HG03457 (cell line): ENCODE data around the gene SDK1.

Experiments used
- ATAC-seq: cut with Tn5 transposase; IDR thresholded peaks from one replicate; pipeline ENCODE4 v1.9.1; 2021; ENCODE audit warnings: moderate number of reproducible peaks; ENCODE audit not compliant: unreplicated experiment

Gene SDK1

DNA sequence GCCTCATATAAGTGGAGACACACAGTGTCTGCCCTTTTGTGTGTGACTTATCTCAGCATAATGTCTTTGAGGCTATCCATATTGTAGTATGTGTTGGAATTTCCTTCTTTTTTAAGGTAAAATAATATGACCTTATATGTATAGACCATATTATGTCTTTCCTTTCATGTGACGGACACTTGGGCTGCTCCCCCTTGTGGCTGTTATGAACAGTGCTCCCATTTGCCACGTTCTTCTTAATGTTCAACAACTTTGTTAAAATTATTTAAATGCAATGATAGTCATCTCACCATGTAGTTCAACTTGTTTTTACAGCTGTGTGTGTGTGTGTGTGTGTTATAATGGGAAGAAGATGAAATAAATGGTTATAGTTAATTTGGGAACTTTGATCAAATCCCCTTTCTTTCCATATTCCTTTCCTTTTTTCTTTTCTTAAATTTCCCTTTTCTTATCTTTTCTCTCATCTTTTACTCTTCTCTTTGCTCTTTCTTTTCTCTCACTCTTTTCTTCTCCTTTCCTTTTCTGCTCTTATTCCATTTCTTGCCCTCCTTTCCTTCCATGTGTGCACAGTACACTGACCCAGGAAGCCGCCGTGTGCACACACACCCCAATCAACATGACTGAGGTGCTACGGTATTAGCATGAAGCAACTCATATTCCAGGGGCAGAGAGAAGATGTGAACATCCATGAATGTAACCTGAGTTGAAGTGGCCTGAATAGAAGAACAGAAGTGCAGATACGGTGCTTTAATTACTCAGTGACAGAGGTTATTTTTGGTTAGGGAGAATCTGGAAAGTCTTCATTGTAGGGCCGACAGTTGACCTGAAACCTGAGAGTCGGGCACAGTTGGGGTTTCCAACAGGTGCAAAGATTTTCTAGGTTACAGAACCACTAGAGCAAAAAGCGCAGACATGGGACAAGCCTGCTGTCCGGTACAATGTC, 596.6 kb downstream of the SDK1 start:
- ATAC-seq, result no peak

DNA sequence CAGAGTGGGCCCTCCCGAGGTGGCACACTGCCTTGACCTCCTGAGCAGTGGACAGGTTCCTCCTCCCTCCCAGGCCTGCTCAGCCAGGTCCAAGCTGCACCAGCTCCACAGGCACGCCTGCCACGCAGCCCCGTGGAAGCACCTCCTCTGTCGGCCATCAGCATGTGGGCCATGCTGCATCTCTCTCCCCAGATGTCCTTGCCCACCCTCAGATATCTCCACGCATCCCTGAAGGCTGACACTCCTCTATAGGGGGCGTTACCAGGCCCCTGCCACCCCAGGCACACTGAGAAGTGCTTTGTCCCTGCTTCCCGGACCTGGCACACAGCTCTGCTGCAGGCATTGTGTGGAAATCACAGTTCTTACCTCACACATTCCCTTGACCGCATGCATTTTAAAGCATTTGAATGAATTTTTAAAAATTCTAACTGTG, 598.5 kb downstream of the SDK1 start:
- no peak for ATAC-seq

DNA sequence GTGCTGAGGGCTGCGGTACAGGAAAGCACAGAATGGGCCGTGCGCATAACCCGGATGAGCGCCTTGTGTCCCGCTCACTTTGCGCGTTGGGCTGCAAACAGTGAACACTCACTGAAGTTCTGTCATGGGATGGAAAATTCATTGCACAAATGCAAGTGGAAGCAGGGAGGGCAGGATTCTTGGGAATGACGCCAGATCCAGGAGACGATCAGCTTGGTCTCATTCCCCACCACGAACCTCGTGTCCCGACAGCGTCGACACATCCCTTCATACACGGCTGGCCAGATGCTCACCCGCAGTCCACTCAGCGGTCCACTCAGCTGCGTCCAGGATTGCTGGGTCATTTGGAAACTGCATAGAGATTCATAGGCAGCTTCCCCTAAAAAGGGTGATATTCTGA, 607.1 kb downstream of the SDK1 start:
- ATAC-seq, result no peak

DNA sequence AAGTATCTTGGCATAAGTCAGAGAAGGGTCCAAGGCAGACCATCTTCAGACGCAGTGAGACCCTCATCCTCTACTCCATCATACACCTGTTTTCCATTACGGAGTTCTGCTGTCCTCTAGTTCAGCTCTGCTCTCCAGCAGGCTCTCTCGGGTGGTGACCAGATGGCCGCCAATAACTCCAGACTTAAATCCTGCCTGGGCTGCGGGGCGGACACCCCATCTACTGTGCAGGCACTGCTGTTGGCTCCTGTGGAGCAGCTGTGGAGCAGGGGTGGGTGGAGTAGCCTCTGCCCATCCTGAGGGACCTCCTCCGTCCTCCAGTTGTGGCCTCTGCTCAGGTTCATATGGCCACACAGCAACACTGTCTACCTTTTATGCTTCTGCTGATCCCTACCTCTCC, 608.1 kb downstream of the SDK1 start:
- ATAC-seq, result no peak

DNA sequence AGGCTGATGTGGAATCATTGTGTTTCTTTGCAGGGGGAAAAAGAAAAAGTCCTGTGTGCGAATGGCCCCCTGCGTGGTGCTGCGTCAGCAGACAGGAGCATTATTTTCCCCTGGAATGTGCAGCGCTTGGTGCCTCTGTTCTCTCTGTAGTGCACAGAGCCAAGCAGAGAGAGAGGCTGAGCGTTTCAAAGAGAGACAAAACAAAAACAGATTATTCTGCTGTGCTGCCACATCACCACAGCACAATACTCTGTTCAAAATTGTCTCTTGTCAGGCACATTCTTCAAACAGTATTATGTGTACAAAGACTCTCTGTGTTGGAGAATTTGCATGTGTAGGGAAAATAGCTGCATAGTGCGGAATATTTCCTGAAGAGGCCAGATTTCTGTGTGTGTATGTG, 609.0 kb downstream of the SDK1 start:
- no peak for ATAC-seq

DNA sequence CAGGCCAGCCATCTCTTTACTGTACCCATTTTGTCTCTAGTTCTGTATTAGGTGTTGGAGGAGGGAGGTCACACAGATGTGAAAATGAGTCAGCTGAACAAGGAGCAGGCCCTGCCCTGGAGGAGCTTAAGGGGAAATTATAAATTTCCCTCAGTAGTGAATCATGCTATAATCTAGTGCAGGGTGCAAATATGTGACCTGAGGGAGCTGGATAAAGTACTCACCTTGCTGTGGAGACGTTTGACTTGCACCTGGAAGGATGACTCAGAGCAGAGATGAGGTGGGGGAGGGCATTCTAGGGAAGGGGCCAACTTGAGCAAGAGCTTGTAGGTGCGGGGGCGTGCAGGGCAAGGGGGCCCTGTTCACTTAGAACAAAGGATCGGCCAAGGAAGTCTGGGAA, 610.6 kb downstream of the SDK1 start:
- ATAC-seq, result no peak

DNA sequence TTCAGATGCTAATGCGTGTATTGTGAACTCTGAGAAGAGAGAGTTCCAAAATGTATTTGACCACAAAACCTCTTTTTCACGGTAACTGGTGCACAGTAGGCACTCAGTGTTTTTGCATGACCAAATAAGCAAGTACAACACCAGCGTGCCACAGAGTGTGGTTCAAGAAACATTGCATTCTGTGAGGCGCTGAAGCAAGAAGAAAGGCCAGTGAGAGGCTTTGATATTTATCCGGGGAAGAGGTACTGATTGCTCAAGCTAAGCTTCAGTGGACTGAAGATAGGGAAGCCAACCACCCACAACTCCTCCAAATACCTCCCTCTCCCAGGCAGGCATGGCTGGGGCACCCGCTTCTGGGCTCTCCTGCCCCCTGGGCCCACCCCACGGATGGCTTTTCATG, 611.2 kb downstream of the SDK1 start:
- no peak for ATAC-seq

DNA sequence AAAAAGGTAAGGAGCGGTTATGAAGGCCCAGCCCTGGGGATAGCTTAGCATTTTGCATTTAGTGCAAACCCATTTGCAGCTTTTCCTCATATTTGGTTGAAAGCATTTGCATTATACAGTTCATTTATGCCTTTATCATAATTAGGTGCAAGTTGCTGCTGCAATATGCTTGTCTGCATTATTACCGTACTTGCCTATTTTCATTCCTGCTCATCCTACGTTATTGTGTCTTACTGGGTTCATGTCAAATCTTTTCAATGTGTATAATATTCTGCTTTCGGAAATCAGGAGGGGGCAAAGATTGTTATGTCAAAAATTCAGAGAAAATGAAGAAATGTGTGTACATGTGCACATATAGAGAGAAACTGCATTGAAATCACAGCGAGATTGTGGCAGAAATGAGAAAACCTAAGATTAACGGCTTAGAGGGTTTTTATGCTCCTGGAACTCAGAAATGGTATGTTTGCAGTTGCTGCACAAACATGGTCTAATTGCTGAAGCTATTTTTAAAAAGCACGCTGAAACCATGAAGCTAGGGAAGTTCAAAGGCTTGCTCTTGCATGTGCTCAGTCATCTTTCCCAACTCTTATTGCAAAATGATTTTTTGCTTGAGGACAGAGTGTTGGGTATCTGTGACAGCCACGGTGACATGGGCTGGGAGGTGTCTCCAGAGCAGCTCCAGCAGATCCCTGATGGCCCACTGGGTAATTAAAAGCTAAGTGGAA, 613.2 kb downstream of the SDK1 start:
- no peak for ATAC-seq

DNA sequence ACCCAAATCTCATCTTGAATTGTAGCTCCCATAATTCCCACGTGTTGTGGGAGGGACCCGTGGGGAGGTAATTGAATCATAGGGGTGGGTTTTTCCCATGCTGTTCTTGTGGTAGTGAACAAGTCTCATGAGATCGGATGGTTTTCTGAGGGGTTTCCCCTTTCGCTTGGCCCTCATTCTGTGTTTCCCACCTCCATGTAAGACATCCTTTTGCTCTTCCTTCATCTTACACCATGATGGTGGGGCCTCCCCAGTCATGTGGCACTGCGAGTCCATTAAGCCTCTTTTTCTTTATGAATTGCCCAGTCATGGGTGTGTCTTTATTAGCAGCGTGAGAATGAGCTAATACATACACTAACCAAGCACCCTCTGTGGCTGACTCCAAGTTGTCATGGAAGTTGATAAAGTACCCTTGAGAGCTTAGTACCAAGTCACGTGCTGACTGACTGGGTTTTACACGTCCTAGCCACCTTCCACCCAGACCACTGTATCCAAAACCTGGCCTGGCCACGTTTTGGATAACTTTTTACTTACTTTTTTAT, 614.4 kb downstream of the SDK1 start:
- ATAC-seq, result no peak

DNA sequence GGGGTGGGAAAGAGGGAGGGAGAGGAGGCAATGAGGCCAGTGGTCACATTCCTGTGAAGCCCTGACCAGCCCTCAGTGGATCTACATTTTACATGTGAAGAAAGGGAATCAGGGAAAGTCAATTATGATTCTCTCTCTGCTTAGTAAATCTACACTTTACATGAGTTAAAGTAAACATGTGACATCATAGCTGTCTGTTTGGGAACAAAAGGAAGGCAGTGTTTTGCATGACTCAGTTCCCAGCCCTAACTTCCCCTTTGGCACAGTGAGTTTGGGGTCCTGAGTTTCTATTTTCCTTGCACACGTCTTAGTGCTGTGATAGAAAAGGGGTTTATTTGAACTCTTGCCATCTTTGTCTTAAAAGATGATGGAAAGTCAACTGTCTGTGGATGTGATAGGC, 615.1 kb downstream of the SDK1 start:
- no peak for ATAC-seq

DNA sequence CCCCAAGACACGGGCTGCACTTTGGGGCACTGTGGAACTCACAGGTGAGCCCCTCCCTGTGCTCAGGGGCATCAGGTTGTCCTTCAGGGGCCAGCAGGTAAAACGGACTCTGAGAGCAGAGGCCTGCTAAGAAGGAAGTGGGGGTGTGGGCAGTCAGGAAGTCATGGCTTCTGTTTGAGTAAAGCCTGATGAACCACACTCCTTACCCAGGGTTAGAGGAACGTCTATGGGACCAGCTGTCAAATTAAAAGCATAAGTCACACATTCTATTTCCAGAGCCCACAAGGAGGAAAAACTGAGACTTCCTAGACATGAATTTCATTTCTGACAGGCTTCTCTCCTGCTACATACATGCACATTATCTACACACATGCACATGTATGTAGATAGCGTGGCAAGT, 616.4 kb downstream of the SDK1 start:
- ATAC-seq, result no peak

DNA sequence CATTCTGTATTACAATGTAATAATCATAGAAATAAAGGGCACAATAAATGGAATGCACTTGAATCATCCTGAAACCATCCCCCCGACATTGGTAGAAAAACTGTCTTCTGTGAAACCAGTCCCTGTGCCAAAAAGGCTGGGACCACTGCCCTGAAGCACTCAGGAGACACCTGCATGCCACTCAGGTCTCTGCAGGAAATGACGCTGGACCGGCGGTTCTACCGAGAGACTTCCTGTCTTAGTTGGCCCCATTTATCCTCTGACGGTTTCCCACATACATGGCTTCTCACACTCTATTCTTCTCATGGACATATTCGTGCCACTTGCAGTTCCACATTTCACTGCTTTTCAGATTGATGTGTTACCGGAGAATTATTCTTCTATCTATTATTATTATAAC, 617.5 kb downstream of the SDK1 start:
- ATAC-seq, result no peak

DNA sequence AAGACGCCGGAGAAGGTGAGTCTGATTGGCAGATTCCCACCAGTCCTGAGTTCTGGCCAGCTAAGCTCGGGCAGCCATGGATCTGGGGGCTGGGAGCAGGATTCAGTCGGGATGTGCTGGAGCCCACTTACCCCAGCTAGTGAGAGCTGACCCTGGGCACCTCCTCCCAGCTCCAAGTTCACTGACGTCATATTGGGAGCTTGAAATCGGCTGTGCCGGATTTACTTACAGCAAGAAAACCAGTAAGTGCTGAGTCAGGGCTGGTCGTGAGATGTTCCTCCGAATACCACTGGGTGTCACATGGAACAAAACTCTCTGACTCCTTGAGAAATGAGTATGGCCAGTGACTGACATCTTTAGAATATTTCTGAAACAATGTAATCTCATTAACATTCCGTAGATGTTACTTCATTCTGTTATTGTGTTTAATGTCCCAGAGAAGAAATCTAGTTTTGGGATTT, 621.2 kb downstream of the SDK1 start:
- no peak for ATAC-seq

DNA sequence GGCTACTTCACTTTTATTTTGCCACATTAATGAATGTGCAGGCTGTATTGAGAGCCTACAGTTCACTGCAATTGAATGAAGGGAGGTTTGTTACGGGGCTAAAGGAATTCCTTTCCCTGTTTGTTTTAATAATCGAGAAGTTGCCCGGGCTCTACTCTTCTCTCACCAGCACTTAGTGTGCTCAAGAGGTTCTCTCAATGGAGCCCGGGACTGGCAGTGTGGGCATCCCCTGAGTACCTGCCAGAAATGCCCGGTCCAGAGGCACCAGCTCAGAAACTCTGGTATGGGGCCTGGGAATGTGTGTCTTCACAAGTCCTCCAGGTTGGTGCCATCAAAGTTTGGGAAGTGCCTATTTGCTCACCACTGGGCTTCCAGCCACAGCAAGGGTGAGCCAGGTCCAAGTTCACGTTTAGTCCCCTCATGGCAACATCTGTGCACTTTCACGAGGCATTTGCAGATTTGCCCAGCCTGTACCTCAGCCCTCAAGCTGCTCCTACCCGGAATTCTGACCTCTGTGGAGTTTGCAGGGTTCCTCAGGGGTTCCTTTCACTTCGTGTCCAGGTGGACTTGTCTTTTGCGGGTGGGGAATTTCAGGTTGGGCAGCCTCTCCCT, 622.4 kb downstream of the SDK1 start:
- no peak for ATAC-seq

DNA sequence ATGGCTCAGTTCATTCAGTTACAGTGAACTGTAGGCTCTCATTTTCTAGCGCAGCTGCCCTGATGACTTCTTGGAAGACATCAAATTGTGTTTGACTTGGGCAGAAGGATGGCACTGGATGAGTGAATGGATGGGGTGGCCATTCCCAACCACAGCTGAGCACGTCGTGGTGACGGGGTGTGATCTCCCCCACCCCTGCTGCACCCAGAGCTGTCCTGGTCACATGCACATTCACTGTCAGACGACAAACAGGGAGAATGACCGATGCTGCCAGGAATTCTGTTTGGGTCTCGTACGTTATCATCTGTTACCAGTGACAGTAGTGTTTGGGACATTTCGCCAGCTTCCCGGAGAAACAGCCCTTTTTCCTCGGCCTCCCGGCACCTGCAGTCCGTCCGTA, 623.2 kb downstream of the SDK1 start:
- ATAC-seq, result no peak

DNA sequence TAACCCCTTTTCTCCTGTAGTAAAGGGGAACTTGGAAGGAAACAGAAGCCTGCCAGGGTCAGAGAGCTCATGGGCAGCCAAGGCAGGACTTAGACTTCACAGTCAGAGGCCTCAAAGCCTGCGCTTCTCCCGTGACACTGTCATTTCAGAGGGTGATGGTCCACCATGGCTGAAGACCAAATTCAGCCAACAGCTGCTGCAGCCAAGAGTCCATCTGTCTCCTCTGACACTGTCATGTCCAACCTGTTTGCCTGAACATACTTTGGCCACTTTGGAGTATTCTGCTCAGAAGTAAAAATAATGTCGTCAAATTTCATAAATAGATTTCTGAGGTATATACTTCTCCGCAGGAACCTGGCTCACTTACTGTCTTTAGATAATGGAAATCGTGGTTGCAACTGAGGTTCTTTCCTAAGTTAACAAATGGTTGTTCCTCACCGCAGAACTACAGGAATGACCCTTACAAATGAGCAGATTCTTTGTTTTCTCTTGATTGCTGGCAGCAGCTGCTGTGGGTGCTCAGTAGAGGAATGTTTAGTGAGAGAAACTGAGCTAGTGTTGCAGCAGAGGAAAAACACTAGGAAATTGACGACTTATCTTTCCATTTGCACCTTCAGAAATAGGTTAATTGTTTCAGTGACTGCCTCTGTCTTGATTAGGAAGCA, 626.5 kb downstream of the SDK1 start:
- no peak for ATAC-seq

DNA sequence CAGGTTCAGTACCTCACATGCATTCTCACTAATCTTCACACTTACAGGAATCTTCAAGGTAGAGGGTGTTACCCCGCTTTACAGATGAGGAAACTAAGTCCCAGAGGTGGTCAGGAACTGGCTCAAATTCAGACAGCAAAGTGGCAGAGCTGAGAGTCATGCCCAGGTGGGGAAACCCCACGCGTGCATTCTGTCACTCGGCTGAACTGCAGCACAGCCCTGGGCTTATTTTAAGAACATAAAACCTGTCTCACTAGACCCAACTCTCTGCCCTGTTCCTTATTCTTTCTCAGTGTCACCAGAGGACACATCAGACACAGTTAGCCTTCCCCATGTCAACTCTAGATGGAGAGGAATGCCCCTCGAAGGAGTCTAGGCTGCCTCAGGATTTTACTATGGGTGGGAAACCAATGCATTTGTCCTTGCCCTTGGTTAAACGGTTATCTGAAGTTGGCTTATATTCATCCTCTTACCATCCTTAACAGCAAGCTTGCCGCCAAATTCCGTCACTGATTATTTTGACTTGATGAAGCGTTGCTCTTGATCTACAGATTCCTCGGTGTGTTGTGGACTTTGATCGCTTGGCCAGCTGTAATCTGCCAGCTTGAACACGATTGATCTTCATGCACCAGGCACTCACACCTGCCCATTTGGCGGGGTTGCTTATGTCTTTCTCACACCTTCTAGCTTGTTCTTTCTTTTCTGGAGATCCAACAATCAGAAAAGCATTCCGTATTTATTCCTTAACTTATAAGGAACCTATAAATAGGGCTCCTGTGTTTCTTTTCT, 627.9 kb downstream of the SDK1 start:
- no peak for ATAC-seq

DNA sequence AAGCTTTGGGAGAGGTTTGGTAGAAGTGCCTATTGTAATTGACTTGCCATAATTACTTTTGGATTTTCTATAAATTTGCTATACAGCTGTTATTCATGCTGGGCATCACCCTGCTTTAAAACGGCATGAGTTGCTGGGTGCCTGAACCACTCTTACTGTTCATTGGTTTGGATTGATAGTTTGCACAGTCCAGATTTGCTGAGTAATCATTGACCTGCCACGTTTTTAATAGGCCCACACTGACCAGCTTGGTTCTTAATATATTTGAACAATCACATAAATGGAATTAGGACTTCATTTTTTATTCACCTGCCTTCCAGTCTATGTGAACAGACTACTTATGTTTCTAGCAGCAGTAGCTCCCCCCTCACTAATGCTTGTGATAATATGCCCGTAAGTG, 630.8 kb downstream of the SDK1 start:
- ATAC-seq, result no peak

DNA sequence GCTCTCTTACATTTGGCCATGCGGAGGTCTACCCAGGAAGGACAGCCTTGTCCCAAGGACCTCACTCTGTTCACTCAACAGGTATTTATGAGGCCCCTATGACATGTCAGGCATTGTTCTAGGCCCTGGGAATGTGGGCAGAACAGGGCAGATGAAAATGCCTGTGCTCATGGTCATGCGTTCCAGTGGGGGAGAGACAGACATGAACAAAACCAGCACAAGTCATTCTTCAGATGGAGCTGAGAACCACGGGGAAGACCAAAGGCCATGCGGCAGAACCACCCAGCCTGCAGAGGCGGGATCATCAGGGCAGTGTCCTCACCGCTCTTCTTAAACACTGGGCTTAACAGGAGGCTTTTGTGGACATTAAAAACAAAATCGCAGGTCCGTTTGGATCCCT, 636.1 kb downstream of the SDK1 start:
- no peak for ATAC-seq

DNA sequence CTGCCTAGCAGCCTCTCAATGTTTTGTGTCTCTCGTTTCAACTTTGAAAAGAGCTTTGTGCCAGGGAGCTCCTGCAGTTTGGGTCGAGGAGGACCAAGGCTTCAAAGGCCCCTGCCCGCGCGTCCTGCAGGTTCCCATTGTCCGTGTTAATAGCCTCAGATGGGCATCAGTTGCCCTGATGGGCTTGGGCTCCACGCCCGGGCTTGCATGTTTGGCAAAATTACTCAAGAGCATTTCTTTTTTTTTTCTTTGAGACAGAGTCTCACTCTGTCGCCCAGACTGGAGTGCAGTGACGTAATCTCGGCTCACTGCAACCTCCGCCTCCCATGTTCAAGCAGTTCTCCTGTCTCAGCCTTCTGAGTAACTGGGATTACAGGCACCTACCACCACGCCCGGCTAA, 636.6 kb downstream of the SDK1 start:
- no peak for ATAC-seq
